Psoas muscle (tissue), 8 donors: ENCODE measurements around the gene C1QTNF3. TPM values are rescaled to one million over a fixed set of nuclear protein-coding genes. Genes with fewer than 3 reads are reported as not detected.

ENCODE experiments used
- ATAC-seq, 4 donors: fragments of 200-7000 bp; cut with Tn5 transposase; one replicate each; pipeline ENCODE4 v1.9.1; 2020; ENCODE audit warnings: moderate library complexity in 3 of 4, mild to moderate bottlenecking in 2 of 4
- DNase-seq, 2 donors: peaks; one replicate each; pipeline ENCODE4 v3.0.0-alpha.2; 2020
- H3K27ac ChIP-seq: fragments of 200-600 bp; one replicate; pipeline ENCODE4 v1.8.0; 2022
- H3K27me3 ChIP-seq, 3 donors: fragments of 200-600 bp in 1 of 3; one replicate each; pipeline versions ENCODE4 v1.6.1 to v1.8.0; 2013 to 2022; ENCODE audit warnings: low read length in 2 of 3, mild to moderate bottlenecking in 2 of 3, moderate library complexity in 1 of 3; ENCODE audit not compliant: insufficient read depth in 3 of 3
- H3K36me3 ChIP-seq, 2 donors: fragments of 200-600 bp in 1 of 2; one replicate each; pipeline versions ENCODE4 v1.6.1 to v1.8.0; 2013 to 2022; ENCODE audit warnings: low read depth in 1 of 2, mild to moderate bottlenecking in 1 of 2, moderate library complexity in 1 of 2; ENCODE audit not compliant: insufficient read depth in 1 of 2
- H3K4me1 ChIP-seq: fragments of 200-600 bp; one replicate; pipeline ENCODE4 v1.8.0; 2022
- H3K4me3 ChIP-seq: fragments of 200-600 bp; one replicate; pipeline ENCODE4 v1.8.0; 2022; ENCODE audit warnings: mild to moderate bottlenecking
- H3K9me3 ChIP-seq: fragments of 200-600 bp; one replicate; pipeline ENCODE4 v1.8.0; 2022
- CTCF ChIP-seq: fragments of 200-600 bp; IDR thresholded peaks from one replicate; pipeline ENCODE4 v1.8.0; 2022; ENCODE audit warnings: antibody characterized with exemption
- WGBS, 3 donors: extraction: QIAGEN DNeasy Blood & Tissue Kit; methylation state at CpG; one replicate each; pipeline versions ENCODE4 v1.1.6 to v1.1.7; 2013; 5-methylcytosine and 5-hydroxymethylcytosine counted together
- intact Hi-C, 2 donors: fragments of 100-400 bp; cut with DNase I; formaldehyde crosslinking; loops; one replicate each; pipeline versions ENCODE4 v1.11.0 to v1.14.2; 2022
- polyA plus RNA-seq, 3 donors: library from polyadenylated mRNA; stranded (reverse); fragments of 200-250 nt; gene quantifications; one replicate each; pipeline ENCODE4 v1.2.3, GENCODE V29; 2013
- total RNA-seq, 4 donors: library from RNA; stranded (reverse); fragmentation: NEBNext Ultra II Directional in 2 of 4; extraction: Animal tissue kit (Norgen Biotek cat#: 25700) in 2 of 4; gene quantifications; one replicate each; pipeline versions ENCODE4 v1.2.1 to v1.2.4, GENCODE V29; 2021 to 2023
- donor health status: healthy with polysubstance abuse.
- donor health status: DM: no; HTN: no; CAD: no; lungs with moderate emphysema.
- donor health status: Bipolar disorder and iron deficiency.
- donor health status: healthy.
- donor health status: DM: yes; HTN: yes; CAD: no.
- donor health status: DM: no; HTN: no; CAD: no.
- donor health status: DM: no; HTN: no; CAD: no.
- donor health status: DM: yes; HTN: yes; CAD: no.

The C1QTNF3 gene
- total and polyA plus RNA-seq, 7 donors, result 0.31 to 5.9 (median 0.55) TPM; not detected in 1

- Histone ChIP-seq H3K27me3 (no peaks in the 10 kb centered on the region), H3K4me3 (no peak overlapping the region), H3K27ac (no peak overlapping the region), H3K36me3 (peaks cover 0 to 6% of the 10 kb centered on the region in 2 donors), H3K9me3 (no peaks in the 10 kb centered on the region), H3K4me1 (no peaks in the 10 kb centered on the region)
- intact Hi-C loops, result no loop called here
- 81 to 82% (median 81%) methylated on average over 8 of the region's 8 CpGs for WGBS, 3 donors
- no peak for TF ChIP-seq CTCF
- DNase-seq (no peak), ATAC-seq (no peak)
Measured at GRCh38 chr5:33981408-33982162, 61.4 kb downstream of the C1QTNF3 start.

- ATAC-seq, result no peak
- Histone ChIP-seq H3K27me3 (no peaks in the 10 kb centered on the region), H3K9me3 (no peaks in the 10 kb centered on the region), H3K36me3 (no peaks in the 10 kb centered on the region), H3K4me3 (no peak overlapping the region), H3K4me1 (no peaks in the 10 kb centered on the region), H3K27ac (no peak overlapping the region)
- intact Hi-C loops, result no loop called here
- 86 to 87% (median 87%) methylated on average over 3 of the region's 3 CpGs for WGBS, 3 donors
- DNase-seq, result no peak
- no peak for TF ChIP-seq CTCF
Measured at GRCh38 chr5:33980030-33980429, 63.0 kb downstream of the C1QTNF3 start.

GRCh38 chr5:33978306-33978705, 64.7 kb downstream of the C1QTNF3 start:
- no peaks in the 10 kb centered on the region for H3K9me3 ChIP-seq
- H3K27me3 ChIP-seq, result no peaks in the 10 kb centered on the region
- no peak for TF ChIP-seq CTCF
- ATAC-seq, result no peak
- intact Hi-C loops, result no loop called here
- H3K27ac ChIP-seq, result no peak overlapping the region
- no peaks in the 10 kb centered on the region for H3K36me3 ChIP-seq
- 81 to 89% (median 89%) methylated on average over 1 of the region's 1 CpG for WGBS, 3 donors
- H3K4me1 ChIP-seq, result no peaks in the 10 kb centered on the region
- no peak overlapping the region for H3K4me3 ChIP-seq
- no peak for DNase-seq

- DNase-seq (no peak), ATAC-seq (no peak)
- H3K9me3 ChIP-seq, result no peaks in the 10 kb centered on the region
- TF ChIP-seq CTCF, result no peak
- no peaks in the 10 kb centered on the region for H3K4me1 ChIP-seq
- no peak overlapping the region for H3K27ac ChIP-seq
- H3K27me3 ChIP-seq, result no peaks in the 10 kb centered on the region
- 75 to 90% (median 88%) methylated on average over 1 of the region's 1 CpG for WGBS, 3 donors
- no peak overlapping the region for H3K4me3 ChIP-seq
- intact Hi-C loops, result no loop called here
- H3K36me3 ChIP-seq, result no peaks in the 10 kb centered on the region
Measured at GRCh38 chr5:33976307-33976706, 66.7 kb downstream of the C1QTNF3 start.

GRCh38 chr5:33975852-33976251, 67.2 kb downstream of the C1QTNF3 start:
- Histone ChIP-seq H3K4me3 (no peak overlapping the region), H3K9me3 (no peaks in the 10 kb centered on the region), H3K4me1 (no peaks in the 10 kb centered on the region), H3K27me3 (no peaks in the 10 kb centered on the region), H3K27ac (no peak overlapping the region), H3K36me3 (no peaks in the 10 kb centered on the region)
- ATAC-seq (no peak), DNase-seq (no peak)
- intact Hi-C loops, result no loop called here
- WGBS, 3 donors, result 46 to 51% (median 48%) methylated on average over 5 of the region's 5 CpGs
- TF ChIP-seq CTCF, result no peak
